Measurements from ENCODE around the gene ALDH3B1. TPM values are rescaled to one million over a fixed set of nuclear protein-coding genes. Genes with fewer than 3 reads are reported as not detected.

ALDH3B1 gene
- polyA plus RNA-seq, 1 donor from 2014 or later: not detected

DNA sequence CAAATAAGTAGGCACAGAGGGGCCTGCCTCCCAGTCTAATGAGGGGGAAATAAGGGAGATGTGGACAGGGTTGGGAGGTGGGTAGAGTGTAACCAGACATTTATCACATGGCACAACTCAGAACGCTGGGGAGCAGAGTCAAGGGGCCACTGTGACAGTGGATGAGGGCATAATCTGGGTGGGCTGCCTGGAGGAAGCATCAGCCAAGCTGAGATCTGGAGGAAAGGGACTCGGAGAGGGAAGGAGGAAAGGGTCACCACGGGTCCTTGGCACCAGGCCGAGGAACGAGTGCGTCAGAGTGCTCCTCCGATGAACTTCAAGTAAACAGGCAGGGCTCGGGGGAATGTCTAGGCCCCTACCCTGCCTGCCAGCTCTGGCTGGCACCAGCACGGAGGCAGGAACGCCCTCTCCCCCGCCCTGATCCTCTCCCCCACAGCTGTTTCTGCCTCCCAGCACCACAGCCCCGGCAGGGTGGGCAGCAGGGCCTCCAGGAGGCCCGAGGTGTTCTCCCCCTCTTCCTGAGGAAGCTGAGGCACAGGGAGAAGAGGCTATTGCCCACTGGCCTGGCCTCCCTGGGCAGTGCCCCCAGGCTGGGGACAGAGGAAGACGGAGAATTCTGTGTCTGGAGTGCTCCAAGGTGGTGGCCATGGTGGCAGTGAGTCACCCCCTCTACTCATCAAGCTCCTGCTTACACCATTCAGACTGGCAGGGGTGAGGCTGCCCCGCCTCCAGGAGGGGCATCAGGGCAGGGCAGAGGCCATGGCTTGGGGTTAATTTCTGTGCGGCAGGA, 4.2 kb downstream of the ALDH3B1 start:
- Histone ChIP-seq H3K27ac (ENCODE audit: low read length) (no peak overlapping the region), H2AFZ (ENCODE audit: low read depth, low read length) (no peak overlapping the region), H3K9ac (ENCODE audit: low read length) (no peak overlapping the region)

DNA sequence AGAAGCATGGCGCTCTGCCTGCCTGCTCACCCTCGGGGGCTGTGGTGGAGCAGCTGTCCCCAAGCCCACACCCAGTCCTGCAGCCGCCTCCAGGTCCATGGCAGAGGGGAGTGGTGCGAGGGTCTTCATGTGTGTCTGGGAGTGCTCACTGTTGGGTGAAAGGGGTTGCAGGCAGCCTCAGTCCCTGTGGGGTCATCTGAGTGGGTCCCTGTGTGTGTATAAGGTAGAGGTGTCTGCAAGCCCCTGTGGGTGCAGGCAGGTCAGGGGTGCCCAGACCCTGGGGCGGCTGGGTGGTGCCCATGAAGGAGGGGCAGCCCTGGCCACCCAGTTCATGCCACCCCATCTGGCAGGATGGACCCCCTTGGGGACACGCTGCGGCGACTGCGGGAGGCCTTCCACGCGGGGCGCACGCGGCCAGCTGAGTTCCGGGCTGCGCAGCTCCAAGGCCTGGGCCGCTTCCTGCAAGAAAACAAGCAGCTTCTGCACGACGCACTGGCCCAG, 4.9 kb downstream of the ALDH3B1 start:
- Histone ChIP-seq H3K4me3 (ENCODE audit: low read length) (no peak overlapping the region), H3K9me2 (ENCODE audit: insufficient read depth, low read length) (no peaks in the 10 kb centered on the region), H3K36me3 (ENCODE audit: insufficient read depth, low read length) (no peaks in the 10 kb centered on the region), H3K9ac (ENCODE audit: low read length) (no peak overlapping the region), H2AFZ (ENCODE audit: low read depth, low read length) (no peak overlapping the region), H3K27me3 (ENCODE audit: insufficient read depth, low read depth, low read length) (no peaks in the 10 kb centered on the region), H3K9me3 (ENCODE audit: low read length) (no peaks in the 10 kb centered on the region), H3F3A (ENCODE audit: insufficient read depth, low read length, poor library complexity, severe bottlenecking) (no peaks in the 10 kb centered on the region), H3K4me2 (ENCODE audit: low read length) (no peak overlapping the region), H3K27ac (ENCODE audit: low read length) (no peak overlapping the region), H3K79me2 (replicated peaks; ENCODE audit: insufficient read depth, low read length) (no peaks in the 10 kb centered on the region), H4K20me1 (ENCODE audit: insufficient read depth) (no peaks in the 10 kb centered on the region)
- TF ChIP-seq RAD21 (conservative IDR thresholded peaks at IDR 0.05) (no peak), TAF1 (IDR thresholded peaks at IDR 0.05; ENCODE audit: low read depth) (no peak)

More for the DNA sequence above, 4.2 kb downstream of the ALDH3B1 start:
- Histone ChIP-seq H3F3A (ENCODE audit: insufficient read depth, low read length, poor library complexity, severe bottlenecking) (no peaks in the 10 kb centered on the region), H3K4me3 (ENCODE audit: low read length) (no peak overlapping the region), H3K36me3 (ENCODE audit: insufficient read depth, low read length) (no peaks in the 10 kb centered on the region), H3K4me2 (ENCODE audit: low read length) (no peak overlapping the region), H4K20me1 (ENCODE audit: insufficient read depth) (no peaks in the 10 kb centered on the region), H3K9me2 (ENCODE audit: insufficient read depth, low read length) (no peaks in the 10 kb centered on the region), H3K79me2 (replicated peaks; ENCODE audit: insufficient read depth, low read length) (no peaks in the 10 kb centered on the region), H3K27me3 (ENCODE audit: insufficient read depth, low read depth, low read length) (no peaks in the 10 kb centered on the region), H3K9me3 (ENCODE audit: low read length) (no peaks in the 10 kb centered on the region)
- TF ChIP-seq, protein P1, sequence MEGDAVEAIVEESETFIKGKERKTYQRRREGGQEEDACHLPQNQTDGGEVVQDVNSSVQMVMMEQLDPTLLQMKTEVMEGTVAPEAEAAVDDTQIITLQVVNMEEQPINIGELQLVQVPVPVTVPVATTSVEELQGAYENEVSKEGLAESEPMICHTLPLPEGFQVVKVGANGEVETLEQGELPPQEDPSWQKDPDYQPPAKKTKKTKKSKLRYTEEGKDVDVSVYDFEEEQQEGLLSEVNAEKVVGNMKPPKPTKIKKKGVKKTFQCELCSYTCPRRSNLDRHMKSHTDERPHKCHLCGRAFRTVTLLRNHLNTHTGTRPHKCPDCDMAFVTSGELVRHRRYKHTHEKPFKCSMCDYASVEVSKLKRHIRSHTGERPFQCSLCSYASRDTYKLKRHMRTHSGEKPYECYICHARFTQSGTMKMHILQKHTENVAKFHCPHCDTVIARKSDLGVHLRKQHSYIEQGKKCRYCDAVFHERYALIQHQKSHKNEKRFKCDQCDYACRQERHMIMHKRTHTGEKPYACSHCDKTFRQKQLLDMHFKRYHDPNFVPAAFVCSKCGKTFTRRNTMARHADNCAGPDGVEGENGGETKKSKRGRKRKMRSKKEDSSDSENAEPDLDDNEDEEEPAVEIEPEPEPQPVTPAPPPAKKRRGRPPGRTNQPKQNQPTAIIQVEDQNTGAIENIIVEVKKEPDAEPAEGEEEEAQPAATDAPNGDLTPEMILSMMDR (IDR thresholded peaks at IDR 0.05; ENCODE audit: poor library complexity, severe bottlenecking): no peak

DNA sequence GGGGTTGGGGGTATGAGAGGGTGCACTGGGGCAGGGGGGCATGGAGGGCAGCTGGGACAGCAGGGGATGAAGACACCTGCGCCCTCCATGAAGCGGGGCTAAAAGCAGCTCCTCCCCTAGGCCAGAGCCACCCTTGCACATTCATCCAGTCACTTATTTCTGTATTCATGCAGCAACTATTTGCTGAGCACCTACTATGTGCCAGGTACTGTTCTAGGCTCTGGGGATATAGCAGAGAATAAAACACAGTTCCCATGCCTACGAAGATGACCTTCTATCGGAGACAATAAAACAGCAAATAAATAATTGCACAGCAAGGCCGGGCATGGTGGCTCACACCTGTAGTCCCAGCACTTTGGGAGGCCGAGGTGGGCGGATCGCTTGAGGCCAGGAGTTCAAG, 5.3 kb downstream of the ALDH3B1 start:
- H3K9me2 ChIP-seq (ENCODE audit: insufficient read depth, low read length): no peaks in the 10 kb centered on the region
- no peaks in the 10 kb centered on the region for H3K27me3 ChIP-seq (ENCODE audit: insufficient read depth, low read depth, low read length)
- no peak overlapping the region for H3K9ac ChIP-seq (ENCODE audit: low read length)
- H3K27ac ChIP-seq (ENCODE audit: low read length): no peak overlapping the region
- H3K79me2 ChIP-seq (replicated peaks; ENCODE audit: insufficient read depth, low read length): no peaks in the 10 kb centered on the region
- H3K36me3 ChIP-seq (ENCODE audit: insufficient read depth, low read length): no peaks in the 10 kb centered on the region
- no peak overlapping the region for H2AFZ ChIP-seq (ENCODE audit: low read depth, low read length)
- no peak for TF ChIP-seq POLR2AphosphoS5 (IDR thresholded peaks at IDR 0.05)
- TF ChIP-seq SMC3 (conservative IDR thresholded peaks at IDR 0.05; ENCODE audit: poor library complexity): no peak
- TF ChIP-seq, protein P2, sequence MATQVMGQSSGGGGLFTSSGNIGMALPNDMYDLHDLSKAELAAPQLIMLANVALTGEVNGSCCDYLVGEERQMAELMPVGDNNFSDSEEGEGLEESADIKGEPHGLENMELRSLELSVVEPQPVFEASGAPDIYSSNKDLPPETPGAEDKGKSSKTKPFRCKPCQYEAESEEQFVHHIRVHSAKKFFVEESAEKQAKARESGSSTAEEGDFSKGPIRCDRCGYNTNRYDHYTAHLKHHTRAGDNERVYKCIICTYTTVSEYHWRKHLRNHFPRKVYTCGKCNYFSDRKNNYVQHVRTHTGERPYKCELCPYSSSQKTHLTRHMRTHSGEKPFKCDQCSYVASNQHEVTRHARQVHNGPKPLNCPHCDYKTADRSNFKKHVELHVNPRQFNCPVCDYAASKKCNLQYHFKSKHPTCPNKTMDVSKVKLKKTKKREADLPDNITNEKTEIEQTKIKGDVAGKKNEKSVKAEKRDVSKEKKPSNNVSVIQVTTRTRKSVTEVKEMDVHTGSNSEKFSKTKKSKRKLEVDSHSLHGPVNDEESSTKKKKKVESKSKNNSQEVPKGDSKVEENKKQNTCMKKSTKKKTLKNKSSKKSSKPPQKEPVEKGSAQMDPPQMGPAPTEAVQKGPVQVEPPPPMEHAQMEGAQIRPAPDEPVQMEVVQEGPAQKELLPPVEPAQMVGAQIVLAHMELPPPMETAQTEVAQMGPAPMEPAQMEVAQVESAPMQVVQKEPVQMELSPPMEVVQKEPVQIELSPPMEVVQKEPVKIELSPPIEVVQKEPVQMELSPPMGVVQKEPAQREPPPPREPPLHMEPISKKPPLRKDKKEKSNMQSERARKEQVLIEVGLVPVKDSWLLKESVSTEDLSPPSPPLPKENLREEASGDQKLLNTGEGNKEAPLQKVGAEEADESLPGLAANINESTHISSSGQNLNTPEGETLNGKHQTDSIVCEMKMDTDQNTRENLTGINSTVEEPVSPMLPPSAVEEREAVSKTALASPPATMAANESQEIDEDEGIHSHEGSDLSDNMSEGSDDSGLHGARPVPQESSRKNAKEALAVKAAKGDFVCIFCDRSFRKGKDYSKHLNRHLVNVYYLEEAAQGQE (IDR thresholded peaks at IDR 0.05; ENCODE audit: borderline replicate concordance): no peak
- no peak for TF ChIP-seq EZH2 (IDR thresholded peaks at IDR 0.05; ENCODE audit: borderline replicate concordance, insufficient read depth, low read length, poor library complexity, severe bottlenecking)
- TF ChIP-seq MXI1 (conservative IDR thresholded peaks at IDR 0.05; ENCODE audit: poor library complexity, severe bottlenecking): no peak
- no peak for TF ChIP-seq TAF1 (IDR thresholded peaks at IDR 0.05; ENCODE audit: low read depth)
- TF ChIP-seq EP300 (conservative IDR thresholded peaks at IDR 0.05; ENCODE audit: poor library complexity, severe bottlenecking): no peak
- TF ChIP-seq, protein P1 (IDR thresholded peaks at IDR 0.05; ENCODE audit: poor library complexity, severe bottlenecking): no peak
- TF ChIP-seq RAD21 (conservative IDR thresholded peaks at IDR 0.05): no peak
- H4K20me1 ChIP-seq (ENCODE audit: insufficient read depth): no peaks in the 10 kb centered on the region
- H3F3A ChIP-seq (ENCODE audit: insufficient read depth, low read length, poor library complexity, severe bottlenecking): no peaks in the 10 kb centered on the region
- no peak overlapping the region for H3K4me2 ChIP-seq (ENCODE audit: low read length)
- no peak overlapping the region for H3K4me3 ChIP-seq (ENCODE audit: low read length)
- no peaks in the 10 kb centered on the region for H3K9me3 ChIP-seq (ENCODE audit: low read length)
